ENCODE data around the gene NECAB2.
A peak's percentile ranks its signal among the peaks of the same experiment; 100 is the strongest.

NECAB2 gene

DNA sequence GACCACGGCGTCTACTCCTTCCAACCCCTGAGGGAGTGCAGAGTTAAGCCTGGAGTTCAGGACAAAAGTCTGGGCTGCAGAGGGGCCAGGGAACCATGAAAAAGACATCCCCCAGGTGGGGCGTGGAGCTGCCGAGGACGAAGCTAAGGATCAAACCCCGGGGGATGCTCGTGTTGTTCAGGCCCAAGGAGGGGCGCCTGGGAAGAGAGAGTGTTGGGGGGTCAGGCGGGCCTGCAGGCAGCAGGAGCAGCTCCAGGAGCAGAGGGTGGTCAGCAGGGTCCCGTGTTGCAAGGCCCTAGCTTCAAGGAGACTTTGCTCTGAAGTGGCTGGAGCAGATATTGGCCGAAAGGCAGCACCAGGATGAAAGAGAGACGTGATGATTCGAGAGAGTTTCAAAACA is 26.7 kb downstream of the NECAB2 start:
- DNase-seq = no peak

DNA sequence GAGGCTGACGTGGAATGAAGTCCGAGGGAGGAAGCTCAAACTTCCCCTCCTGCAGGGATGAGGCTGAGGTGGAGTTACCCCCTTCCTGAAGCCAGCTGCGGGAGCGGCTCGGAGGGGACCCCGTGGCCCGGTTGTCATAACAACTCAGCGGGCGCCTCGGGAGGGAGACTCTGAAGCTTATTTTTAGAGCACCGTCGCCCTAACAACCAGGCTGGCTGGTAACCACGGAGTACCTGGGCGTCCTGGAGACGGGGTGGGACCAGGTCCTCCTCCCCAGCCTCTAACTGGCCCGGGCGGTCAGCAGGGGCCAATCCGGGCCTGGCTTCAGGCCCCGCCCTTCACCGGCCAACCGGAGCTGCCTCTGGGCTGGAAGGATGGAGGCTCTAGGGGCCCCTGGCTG is 27.7 kb downstream of the NECAB2 start:
- peak; percentile 51 for DNase-seq

DNA sequence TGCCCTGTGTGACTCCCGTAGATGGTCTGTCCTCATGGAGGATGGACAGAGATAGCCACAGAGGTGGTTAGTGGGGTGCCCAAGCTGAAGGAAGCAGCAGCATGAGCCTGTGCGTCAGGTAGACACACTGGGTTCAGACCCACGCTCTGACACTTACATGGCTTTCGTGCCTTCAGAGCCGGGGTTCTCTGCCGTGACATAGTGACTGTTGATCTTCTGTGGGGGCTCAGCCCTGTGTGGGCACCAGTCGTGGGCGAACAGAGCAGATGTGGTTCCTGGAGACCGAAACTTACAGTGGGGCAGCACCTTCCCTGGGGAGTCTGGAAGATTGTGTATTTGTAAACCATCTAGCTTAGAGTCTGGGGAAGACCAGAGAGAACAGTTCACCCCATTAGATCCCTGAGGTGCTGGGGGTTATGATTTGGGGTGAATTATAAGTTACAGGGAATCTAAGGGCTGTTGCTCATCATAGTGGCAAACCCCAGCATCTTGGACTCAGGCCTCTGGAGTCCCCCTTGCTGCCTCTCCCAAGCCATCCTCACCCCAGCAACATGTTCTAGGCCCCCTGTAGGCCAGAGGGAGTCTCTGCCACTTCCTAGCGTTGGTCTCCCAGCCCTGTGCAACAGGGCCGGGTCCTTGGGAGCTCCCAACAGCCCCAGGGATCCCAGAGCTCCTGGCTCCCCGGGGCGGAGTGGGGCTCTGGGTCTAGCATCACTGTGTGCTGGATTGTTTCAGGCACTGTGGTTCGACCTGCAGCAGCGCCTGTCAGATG is 28.6 kb downstream of the NECAB2 start:
- no peak for DNase-seq

DNA sequence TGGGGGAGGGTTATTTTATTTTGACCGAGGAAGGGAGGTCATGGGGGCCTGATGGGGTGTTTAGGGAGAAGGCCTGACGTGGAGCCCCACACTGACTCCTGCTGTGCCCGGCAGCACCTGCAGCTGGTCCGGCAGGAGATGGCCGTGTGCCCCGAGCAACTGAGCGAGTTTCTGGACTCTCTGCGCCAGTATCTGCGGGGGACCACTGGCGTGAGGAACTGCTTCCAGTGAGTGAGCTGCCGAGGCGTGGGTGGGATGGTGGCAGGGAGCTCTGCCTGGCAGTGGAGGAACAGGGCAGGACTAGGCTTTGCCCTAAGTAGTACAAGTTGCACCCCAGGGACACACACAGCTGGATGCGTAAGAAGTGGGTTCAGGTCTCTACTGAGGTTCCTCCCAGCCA is 30.0 kb downstream of the NECAB2 start:
- no peak for DNase-seq

DNA sequence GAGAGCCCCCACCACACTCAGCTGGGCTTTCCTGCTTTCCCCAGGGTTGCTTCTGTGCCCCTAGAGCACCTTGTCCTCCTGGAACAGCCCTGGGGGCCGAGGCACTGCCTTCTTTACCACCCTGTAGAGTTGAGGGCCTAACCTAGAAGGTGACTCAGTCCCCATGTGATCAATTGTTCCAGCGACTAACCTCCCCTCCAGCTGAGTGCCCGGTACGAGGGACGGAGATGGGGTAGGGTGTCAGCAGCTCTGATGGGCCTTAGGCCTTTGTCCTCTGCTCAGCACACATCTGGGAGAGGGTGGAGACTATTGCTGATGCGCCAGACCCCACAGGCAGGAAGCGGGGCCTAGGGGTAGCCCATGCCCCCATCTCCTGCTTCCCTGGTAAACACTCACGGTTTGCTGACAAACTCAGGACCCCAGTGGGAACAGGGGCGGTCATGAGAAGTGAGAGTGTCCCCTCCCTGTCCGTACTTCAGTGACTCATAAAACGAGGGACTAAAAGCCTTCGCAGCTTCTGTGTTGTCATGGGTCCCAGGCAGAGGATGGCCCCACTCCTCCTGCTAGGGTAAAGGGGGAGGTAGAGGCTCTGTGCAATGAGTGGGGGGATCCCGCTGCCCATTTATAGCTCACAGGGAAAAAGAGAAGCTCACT is 33.1 kb downstream of the NECAB2 start:
- DNase-seq = no peak

DNA sequence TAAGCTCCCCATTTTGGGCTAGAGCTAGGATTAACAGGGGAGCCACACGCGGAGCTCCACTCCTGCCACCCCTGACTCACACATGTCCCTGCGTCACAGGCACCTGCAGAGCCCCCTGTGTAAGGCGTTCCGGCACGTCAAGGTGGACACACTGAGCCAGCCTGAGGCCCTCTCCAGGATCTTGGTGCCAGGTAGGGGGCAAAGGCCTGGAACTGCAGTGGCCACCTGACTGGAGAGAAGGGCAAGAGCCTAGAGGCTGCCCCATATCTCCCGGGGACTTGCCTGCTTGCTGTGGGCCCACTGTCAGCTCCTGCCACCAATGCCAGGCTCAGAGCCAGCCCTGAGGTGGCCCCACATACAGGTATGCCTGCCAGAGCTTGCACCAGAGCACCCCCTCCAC is 33.7 kb downstream of the NECAB2 start:
- DNase-seq = no peak

DNA sequence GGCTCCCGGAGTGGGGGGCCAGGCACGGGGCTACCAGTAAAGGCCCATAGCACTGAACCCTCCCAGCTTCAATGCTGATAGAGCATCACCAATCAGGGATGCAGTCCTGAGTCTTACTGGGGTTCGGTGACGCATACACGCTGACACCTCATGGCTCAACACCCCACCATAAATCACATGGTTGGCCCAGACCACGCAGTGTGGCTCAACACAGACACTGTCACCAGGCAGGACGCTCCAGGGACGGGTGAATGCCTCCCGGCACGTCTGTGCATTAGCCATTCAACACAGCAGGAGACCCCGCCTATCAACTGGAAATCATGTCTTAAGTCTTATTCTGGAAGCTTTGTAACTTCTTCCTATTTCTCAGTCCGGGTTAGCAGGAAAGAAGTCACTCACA is 35.0 kb downstream of the NECAB2 start:
- no peak for DNase-seq

DNA sequence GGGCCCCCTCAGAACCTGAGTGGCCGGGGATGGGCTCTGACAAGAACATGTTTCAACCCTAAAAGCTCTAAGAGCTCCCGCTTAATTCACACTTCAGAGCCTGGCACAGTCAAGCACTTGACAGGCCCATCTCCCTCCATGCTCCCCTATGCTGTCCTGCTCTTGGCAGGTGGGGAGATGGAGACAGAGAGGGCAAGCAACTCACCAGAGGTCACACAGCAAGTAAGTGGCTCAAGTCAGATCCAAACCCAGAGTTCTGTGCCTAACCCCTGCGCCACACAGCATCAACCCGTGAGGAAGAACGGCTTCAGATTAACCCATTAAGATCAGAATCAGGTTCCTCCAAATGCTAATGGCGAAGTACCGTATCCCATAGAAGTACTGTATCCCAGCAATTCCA is 36.4 kb downstream of the NECAB2 start:
- no peak for DNase-seq

DNA sequence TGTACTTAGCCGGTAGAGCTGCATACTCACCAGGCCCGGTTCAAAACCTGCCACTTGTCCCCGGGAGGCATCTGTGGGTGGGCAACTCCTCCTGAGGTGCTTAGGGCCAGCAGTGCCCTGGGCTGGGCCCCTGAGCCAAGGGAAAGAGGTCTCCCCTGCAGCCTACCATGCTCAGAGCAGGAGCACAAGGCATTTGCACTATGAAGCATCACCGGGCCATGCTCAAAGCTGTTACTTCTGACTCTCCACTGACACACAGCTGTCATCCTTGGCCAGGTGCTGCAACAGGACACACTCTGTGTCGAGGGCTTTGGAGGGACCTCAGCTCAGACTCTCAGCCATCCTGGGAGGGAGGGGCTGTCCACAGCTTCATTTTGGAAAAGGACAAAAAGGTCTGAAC is 37.3 kb downstream of the NECAB2 start:
- DNase-seq = no peak

DNA sequence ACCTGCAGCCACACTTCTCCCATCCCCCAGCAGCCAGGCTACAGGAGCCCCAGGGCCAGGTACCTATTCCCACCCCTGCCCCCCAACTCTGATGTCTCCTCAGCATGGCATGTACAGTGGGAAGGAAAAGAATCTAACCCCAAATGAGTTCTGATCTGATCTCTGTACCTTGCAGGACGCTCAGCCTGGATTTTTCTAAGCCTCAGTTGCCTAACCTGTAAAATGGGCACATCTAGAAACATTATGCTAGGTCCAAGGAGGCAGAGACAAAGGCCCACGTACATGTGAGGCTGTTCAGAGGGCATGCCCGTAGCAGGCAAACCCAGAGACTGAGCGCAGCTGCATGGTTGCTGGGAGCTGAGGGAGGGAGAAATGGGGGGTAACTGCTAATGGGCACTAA is 39.5 kb downstream of the NECAB2 start:
- no peak for DNase-seq

DNA sequence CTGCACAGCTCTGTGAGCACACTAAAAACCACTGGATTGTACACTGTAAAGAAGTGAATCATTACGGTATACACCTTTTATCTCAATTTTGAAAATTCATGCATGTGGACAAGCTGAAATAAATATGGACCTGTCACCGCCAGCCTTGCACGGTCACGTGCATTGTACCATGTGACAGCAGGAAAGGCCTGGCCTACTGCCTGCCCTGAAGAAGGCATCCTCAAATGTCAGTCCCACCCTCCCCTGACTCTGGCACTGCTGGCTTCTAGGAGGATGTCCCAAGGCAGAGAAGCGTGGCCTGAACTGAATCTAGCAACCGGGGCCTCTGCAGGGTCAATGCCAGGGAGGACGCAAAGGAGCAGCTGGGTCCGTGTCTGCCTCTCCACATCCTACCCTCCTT is 39.9 kb downstream of the NECAB2 start:
- DNase-seq = no peak

DNA sequence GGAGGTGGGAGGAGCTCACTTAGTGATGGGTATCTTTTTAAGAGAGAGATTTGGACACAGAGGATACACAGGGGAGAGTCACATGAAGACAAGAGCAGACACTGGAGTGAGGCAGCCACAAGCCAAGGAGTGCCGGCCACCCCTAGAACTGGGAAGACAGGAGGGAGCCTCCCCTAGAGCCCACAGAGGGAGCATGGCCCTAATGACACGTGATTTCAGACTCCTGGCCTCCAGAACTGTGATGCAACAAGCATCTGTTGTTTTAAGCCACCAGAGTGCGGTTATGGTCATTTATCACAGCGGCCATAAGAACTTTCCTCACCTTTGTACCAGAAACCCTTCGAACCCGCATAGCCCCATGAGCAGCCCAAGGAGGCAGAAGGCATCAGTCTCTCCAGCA is 41.2 kb downstream of the NECAB2 start:
- DNase-seq = no peak

DNA sequence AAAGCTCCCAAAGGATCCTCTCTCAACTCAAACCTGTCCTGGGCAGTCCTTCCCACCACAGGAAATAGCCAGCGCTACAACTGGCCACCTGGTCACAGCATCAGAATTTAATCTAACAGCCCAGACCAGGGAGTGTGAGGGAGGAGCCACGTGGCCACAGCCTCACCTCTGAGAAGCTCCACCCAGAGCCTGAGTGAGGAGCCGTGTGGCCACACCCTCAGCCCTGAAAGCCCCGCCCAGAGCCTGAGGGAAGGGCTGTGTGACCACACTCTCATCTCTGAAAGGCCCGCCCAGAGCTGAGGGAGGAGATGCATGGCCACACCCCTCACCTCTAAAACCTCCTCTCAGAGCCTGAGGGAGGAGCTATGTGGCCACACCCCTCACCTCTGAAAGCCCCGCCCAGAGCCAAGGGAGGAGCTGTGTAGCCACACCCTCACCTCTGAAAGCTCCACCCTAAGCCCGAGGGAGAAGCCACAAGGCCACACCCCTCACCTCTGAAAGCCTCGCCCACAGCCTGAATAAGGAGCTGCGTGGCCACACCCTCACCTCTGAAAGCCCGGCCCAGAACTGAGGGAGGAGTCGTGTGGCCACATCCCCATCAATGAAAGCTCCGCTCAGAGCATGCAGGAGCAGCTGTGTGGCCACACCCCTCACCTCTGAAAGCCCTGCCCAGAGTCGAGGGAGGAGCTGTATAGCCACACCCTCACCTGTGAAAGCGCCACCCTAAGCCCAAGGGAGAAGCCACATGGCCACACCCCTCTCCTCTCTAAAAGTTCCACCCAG is 45.9 kb downstream of the NECAB2 start:
- peak; percentile 88 for DNase-seq

DNA sequence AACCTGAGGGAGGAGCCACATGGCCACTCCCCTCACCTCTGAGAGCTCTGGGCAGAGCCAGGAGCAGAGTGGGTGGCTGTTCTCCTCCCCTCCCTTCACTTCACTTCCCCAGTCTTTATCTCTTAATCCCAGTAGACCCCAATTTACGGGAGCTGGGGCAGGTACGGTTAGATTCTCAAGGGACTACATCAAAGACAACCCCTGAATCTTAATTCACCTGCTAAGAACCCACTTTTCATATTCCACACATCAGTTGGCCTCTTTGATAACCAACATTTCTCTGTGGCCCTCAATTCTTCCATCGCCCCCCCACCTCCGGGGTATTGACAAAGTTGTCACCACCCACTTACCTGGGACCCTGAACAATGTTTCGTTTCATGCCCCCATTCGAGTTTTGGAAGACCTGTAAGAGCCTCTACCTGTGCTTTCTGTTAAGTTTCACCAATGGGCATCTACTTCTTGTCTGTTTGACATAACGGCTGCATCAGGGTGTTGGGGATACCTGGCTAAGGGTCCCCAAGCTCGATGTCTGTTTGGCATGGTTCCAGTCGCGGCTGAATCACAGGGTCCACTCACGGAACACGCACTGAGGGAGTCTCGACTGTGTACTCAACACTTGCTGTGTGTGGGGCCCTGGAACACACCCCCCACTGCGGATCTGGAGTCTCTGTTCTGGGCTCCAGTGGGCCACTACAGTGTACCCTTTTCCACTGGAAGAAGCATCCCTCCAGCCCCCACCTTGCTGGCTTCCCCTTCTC is 46.7 kb downstream of the NECAB2 start:
- no peak for DNase-seq

DNA sequence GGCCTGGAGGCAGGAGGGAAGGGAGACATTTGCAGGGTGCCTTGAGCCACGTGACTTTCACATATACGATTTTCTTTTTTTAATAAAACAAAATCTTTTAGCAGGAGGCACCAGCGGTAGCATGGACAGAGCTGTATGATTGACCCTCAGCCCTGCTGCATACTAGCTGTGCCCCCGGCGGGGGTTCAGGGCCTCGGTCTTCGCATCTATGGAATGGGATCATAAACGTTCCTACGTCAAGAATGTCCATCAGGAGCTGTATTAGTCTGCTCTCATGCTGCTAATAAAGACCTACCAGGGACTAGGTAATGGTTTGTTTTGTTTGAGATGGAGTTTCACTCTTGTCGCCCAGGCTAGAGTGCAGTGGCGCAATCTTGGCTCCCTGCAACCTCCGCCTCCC is 47.4 kb downstream of the NECAB2 start:
- no peak for DNase-seq

DNA sequence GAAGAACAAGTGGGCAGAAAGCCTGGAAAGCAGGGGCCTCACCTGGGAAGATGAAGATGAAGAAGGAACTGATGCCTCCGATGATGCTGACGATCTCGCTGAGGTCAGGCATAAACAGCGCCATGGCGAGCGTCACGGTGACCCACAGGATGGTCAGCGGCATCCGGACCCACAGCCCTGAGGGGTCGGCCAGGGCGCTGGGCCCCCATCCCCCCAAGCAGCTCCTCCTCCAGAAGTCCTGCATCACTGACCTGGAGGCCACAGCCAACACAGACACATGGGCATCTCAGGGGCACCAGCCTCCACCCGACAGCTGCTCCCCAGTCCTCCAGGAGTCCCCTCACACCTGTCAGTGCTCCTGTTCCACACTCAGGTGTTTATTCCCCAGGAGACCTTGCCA is 48.4 kb downstream of the NECAB2 start:
- DNase-seq = no peak

DNA sequence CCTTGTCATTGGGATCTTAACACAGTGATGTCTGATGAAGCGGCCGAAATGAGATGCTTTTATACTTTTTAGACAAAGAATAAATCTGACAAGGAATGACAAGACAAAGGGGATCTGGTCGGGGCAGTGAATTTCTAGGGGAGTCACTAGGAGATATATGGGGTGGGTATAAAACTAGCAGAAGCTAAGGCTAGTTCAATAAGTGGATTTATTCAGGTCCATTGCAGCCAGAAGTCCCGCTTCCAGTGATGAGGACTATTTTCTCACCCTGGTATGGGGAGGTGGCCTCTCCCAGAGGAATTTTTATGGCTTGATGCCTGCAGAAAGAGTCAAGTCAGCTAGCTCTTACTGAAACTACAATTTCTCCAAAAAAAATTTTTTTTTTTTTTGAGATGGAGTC is 50.7 kb downstream of the NECAB2 start:
- DNase-seq = no peak

DNA sequence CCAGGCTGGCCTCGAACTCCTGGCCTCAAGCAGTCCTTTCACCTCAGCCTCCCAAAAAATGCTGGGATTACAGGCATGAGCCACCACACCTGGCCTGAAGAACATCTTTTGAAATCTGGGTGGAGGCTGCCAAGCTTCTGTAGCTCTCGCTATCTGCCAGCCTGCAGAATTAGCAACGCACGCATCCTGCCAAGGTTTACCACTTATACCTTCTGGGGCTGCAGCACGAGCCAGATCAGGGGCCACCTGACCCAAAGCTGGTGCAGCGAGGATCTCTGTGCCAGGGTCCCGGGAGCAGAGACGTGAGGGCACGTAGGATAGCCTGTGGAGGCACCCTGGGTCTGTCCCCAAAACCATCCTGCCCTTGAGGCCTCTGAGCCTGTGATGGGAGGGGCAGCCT is 52.3 kb downstream of the NECAB2 start:
- no peak for DNase-seq

DNA sequence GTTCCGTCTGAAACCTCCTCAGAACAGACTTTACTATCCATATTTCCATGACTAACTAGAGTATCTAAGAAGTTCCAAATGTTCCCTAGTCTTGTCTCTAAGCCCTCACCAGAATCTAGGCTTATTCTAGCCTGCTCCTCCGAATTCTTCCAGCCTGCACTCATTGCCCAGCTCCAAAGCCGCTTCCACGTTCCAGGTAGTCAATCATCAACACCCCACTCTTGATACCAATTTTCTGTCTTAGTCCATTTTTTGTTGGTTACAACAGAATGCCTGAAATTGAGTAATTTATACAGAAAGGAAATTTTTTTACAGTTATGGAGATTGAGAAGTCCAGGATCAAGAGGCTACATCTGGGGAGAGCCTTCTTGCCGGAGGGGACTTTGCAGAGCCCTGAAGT is 53.4 kb downstream of the NECAB2 start:
- no peak for DNase-seq

DNA sequence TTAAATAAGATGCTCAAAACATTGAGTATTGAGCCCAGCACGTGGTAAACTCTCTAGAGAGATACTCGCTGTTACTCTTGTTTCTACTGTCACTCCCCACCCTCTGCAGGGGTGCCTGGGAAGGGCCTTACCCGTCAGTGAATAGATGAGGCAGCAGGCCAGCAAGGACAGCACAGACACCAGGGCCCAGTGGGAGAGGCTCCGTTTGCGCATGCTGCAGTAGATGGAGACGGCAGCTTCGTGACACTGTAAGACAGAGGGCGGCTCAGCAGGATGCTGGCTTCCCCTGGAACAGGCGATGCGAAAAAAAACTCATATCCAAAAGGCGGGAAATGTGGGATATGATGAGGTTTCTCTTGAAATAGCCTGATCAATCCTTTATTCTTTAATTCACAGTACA is 54.6 kb downstream of the NECAB2 start:
- no peak for DNase-seq

DNA sequence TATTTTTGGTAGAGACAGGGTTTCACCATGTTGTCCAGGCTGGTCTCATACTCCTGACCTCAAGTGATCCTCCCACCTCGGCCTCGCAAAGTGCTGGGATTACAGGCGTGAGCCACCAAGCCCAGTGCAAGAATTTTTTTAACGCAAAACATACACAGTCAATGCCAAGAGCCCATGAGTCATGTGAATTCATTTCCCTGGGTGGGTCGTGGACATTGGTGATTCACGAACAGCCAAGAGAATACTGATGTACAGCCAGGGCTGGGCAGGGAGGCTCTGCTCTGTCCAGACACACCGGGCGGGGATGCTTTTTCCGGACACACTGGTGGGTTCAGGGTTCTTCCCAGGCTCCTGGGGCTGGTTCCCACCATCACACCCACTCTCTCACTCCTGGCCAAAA is 56.8 kb downstream of the NECAB2 start:
- DNase-seq = no peak

DNA sequence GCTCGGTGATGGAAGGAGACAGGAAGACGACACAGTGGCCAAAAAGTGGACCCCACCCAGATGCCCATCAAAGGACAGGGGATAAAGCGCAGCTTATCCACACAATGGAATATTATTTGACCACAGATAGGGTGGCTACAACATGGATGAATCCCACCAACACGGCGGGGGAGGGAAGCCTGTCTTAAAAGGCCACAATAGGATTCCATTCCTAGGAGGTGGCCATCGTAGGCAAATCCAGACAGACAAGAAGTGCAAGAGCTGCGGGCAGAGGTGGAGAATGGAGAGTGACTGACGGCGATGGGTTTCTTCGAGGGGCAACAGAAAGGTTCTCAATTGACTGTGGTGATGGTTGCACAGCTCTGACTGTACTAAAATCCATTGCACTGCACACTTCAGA is 58.6 kb downstream of the NECAB2 start:
- DNase-seq = no peak

DNA sequence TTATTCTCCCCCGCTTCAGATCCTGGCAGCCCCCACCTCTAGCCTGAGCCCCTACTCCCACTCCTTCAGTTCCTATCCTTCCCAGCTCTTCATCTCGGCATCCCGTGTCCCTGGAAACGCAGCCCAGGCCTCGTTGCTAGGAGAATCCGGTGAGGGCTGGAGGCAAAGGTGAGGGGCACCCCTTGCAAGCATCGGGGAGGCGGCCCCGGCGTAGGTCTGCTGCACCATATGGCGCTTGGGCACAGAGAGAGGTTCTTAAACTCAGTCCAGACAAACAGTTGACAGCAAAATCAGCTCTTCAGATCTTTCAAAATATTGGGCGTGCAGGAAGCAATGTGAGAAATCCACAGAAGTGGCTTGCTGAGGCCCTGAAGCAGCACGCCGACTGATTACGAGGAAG is 59.6 kb downstream of the NECAB2 start:
- no peak for DNase-seq
